Peyer's patch (tissue), 4 donors: ENCODE measurements around the gene PGA4. TPM values are rescaled to one million over a fixed set of nuclear protein-coding genes. Genes with fewer than 3 reads are reported as not detected.

ENCODE experiments used
- DNase-seq, 3 donors: peaks; one replicate each; pipeline ENCODE4 v3.0.0-alpha.2; 2017 to 2019
- H3K27ac ChIP-seq, 4 donors: fragments of 200-600 bp; sonication (generic); one replicate each; pipeline ENCODE4 v1.5.1; 2016 to 2019
- H3K27me3 ChIP-seq, 2 donors: fragments of 200-600 bp; sonication (generic); one replicate each; pipeline ENCODE4 v1.5.1; 2019
- H3K36me3 ChIP-seq, 3 donors: fragments of 200-600 bp; sonication (generic); one replicate each; pipeline ENCODE4 v1.5.1; 2016 to 2019
- H3K4me1 ChIP-seq, 4 donors: fragments of 200-600 bp; sonication (generic); one replicate each; pipeline ENCODE4 v1.5.1; 2016 to 2019
- H3K4me3 ChIP-seq, 4 donors: fragments of 200-600 bp; sonication (generic); 1 replicate in 3 of 4; 2 replicates in 1 of 4; pipeline ENCODE4 v1.5.1; 2016 to 2019; ENCODE audit warnings: mild to moderate bottlenecking in 1 of 4
- H3K9me3 ChIP-seq, 4 donors: fragments of 200-600 bp; sonication (generic); one replicate each; pipeline ENCODE4 v1.5.1; 2016 to 2019; ENCODE audit warnings: mild to moderate bottlenecking in 1 of 4
- POLR2A ChIP-seq, 2 donors: fragments of 450-650 bp; IDR thresholded peaks; one replicate each; pipeline ENCODE4 v1.5.1; 2017; ENCODE audit warnings: antibody characterized with exemption in 2 of 2, mild to moderate bottlenecking in 2 of 2, moderate library complexity in 2 of 2
- total RNA-seq, 4 donors: library from RNA; depleted of rRNA; stranded (reverse); fragments of >200 nt; gene quantifications; one replicate each; pipeline ENCODE4 v1.1.0, GENCODE V29; 2016
- TF ChIP-seq, protein P1 (sequence below), 6 experiments: fragments of 450-650 bp in 4 of 6; fragments of 200-600 bp in 2 of 6; sonication (generic) in 1 of 6; IDR thresholded peaks; one replicate each; pipeline ENCODE4 v1.5.1; 2017 to 2019; ENCODE audit warnings: antibody characterized with exemption in 6 of 6, mild to moderate bottlenecking in 3 of 6, moderate library complexity in 1 of 6

PGA4 gene
- total RNA-seq, 4 donors from 2014 or later, result not detected

DNA sequence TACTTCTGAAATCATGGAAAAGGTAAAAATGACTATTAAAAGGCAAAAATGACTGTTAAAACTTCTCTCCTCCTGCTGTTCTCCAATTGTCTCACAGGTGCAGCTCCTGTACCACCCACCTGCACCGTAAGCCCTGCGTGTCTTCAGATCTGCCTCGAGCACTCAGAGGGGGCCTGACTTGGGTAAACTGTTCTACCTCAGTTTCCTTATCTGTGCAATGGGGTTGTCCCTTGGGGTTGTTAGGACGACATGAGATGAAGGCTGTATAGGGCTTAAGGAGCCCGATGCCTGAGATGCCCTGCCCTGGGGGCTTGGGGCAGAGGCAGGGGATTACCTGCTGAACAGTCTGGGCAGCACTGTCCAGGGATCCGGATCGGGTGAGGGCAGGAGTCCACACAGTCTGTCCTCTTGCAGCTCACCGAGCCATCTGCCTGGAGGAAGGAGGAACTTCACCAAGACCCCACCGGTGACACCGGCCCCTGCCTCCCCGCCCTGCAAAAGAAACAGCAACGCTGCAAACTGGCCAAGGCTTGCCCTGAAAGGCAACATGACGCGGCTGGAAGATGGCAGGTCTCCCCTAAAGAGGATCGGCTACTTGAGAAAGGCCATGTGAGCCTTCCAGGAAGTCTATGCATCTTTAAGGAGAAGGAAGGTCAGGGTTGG lies 46.6 kb downstream of the PGA4 start:
- no peak for TF ChIP-seq POLR2A (IDR thresholded peaks at IDR 0.05)
- TF ChIP-seq, protein P1, sequence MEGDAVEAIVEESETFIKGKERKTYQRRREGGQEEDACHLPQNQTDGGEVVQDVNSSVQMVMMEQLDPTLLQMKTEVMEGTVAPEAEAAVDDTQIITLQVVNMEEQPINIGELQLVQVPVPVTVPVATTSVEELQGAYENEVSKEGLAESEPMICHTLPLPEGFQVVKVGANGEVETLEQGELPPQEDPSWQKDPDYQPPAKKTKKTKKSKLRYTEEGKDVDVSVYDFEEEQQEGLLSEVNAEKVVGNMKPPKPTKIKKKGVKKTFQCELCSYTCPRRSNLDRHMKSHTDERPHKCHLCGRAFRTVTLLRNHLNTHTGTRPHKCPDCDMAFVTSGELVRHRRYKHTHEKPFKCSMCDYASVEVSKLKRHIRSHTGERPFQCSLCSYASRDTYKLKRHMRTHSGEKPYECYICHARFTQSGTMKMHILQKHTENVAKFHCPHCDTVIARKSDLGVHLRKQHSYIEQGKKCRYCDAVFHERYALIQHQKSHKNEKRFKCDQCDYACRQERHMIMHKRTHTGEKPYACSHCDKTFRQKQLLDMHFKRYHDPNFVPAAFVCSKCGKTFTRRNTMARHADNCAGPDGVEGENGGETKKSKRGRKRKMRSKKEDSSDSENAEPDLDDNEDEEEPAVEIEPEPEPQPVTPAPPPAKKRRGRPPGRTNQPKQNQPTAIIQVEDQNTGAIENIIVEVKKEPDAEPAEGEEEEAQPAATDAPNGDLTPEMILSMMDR (IDR thresholded peaks at IDR 0.05), result no peak

DNA sequence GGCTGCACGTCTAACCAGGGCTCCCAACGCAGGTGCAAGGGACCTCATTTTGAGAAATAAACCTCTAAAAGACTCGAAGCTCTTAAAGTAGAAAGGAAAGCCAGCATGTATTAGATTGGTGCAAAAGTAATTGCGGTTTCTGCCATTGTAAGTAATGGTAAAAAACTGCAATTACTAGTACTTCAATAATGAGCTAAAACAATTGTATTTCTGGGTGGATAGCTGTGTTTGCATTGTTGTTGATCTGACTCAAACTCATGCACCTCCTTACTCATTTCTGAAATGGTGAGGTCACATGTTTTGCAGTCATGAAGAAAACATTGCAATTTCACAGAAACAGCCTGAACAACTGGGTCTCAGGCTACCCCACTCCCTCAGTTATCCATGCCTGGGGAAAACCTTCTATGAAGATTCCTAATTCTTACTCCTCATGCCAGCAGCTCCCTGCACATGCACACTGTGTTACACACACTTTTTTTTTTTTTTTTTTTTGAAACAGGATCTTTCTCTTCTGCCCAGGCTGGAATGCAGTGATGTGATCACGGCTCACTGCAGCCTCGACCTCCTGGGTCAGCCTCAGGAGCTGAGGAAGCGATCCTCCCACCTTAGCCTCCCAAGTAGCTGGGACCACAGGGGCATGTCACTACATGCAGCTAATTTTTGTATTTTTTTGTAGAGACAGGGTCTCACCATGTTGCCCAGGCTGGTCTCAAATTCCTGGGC lies 48.4 kb downstream of the PGA4 start:
- no peak overlapping the region for H3K4me3 ChIP-seq
- no peaks in the 10 kb centered on the region for H3K4me1 ChIP-seq
- H3K27ac ChIP-seq, result no peak overlapping the region
- TF ChIP-seq, protein P1 (IDR thresholded peaks at IDR 0.05), result no peak
- TF ChIP-seq POLR2A (IDR thresholded peaks at IDR 0.05), result no peak
- H3K9me3 ChIP-seq, result no peaks in the 10 kb centered on the region
- no peaks in the 10 kb centered on the region for H3K36me3 ChIP-seq
- DNase-seq, result no peak
- H3K27me3 ChIP-seq, result no peaks in the 10 kb centered on the region

More for the DNA sequence above, 46.6 kb downstream of the PGA4 start:
- Histone ChIP-seq H3K27ac (no peak overlapping the region), H3K9me3 (no peaks in the 10 kb centered on the region), H3K27me3 (no peaks in the 10 kb centered on the region), H3K36me3 (no peaks in the 10 kb centered on the region), H3K4me1 (no peaks in the 10 kb centered on the region), H3K4me3 (no peak overlapping the region)
- DNase-seq, result no peak

DNA sequence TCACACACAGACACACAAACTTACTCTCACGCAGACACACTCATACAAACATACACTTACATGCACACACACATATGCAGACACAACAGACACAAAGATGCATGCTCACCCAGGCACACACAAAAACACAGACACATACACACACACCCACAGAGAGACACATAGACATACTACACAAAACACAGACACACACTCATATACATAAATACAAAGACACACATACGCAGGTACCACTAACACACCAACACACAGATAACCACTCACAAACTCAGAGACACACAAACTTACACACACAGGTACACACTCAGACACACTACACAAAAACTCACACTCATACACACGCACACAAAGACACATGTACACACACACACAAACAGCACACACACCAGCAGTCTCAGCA lies 50.6 kb downstream of the PGA4 start:
- H3K4me3 ChIP-seq, result no peak overlapping the region
- no peaks in the 10 kb centered on the region for H3K36me3 ChIP-seq
- DNase-seq, result no peak
- H3K9me3 ChIP-seq, result no peaks in the 10 kb centered on the region
- H3K27ac ChIP-seq, result no peak overlapping the region
- no peaks in the 10 kb centered on the region for H3K4me1 ChIP-seq
- TF ChIP-seq, protein P1 (IDR thresholded peaks at IDR 0.05), result no peak
- no peak for TF ChIP-seq POLR2A (IDR thresholded peaks at IDR 0.05)
- H3K27me3 ChIP-seq, result no peaks in the 10 kb centered on the region

DNA sequence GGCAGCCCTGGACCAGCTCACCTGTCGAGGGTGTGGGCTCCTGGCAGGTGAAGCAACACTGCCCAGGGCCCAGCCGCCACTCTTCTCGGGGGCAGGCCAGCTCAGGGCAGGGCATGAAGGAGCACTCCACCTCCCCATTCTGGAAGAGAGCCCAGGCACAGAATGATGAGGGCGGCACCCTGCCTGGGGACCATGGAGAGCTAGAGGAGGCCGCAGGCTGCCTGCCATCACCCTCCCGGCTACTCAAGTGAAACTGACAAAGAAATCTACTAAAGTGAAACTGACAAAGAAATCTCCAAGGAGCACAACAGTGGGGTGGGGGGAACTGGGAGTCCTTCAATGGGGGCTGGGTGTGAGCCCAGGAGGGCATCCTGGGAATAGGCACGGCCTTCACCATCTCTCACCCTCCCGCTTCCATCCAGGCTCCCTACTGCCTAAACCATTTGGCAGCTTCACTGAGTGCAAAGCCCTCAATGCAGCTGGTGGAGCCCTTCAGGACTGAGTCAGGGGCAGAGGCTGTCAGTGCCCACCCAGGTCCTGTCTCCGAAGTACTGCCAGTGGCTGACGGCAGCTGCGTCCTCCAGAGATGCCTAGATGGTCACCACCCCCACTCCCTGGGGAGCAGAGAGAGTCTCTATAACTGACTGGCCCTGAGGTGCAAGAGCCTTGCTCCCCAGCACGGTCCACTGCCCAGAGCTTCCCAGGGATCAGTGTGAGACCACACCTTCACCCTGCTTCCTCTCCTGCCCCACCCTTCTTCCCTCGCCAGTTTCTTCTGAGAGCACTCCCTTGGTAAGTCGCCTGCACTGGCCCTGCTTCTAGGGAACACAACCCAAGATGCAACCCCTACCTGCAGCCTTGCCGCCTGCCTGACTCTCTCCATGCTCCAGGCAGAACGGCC lies 51.3 kb downstream of the PGA4 start:
- Histone ChIP-seq H3K27me3 (no peaks in the 10 kb centered on the region), H3K4me1 (no peaks in the 10 kb centered on the region), H3K27ac (no peak overlapping the region), H3K9me3 (no peaks in the 10 kb centered on the region), H3K4me3 (no peak overlapping the region), H3K36me3 (no peaks in the 10 kb centered on the region)
- no peak for DNase-seq
- TF ChIP-seq, protein P1 (IDR thresholded peaks at IDR 0.05), result no peak
- no peak for TF ChIP-seq POLR2A (IDR thresholded peaks at IDR 0.05)

DNA sequence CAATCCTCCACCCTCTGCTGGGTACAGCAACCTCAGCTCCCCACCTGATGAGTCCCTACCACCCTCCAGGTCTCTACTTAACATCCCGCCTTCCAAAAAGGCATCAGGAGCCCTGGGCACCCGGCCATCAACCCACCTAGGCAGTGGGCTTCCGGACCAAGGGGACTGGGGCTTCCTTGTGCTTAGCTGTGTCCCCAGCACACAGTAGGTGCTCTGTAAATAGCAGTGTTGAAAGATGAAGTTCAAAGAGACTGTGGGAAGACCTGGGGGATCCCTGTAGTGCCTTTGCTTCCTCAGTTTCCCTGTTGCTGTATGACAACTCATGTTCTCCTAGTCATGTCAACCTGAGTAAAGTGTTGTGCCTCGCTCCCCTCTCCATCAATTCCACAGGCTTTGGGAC lies 51.9 kb downstream of the PGA4 start:
- no peaks in the 10 kb centered on the region for H3K4me1 ChIP-seq
- no peak overlapping the region for H3K4me3 ChIP-seq
- no peaks in the 10 kb centered on the region for H3K9me3 ChIP-seq
- TF ChIP-seq, protein P1 (IDR thresholded peaks at IDR 0.05), result no peak
- TF ChIP-seq POLR2A (IDR thresholded peaks at IDR 0.05), result no peak
- no peak for DNase-seq
- H3K27ac ChIP-seq, result no peak overlapping the region
- no peaks in the 10 kb centered on the region for H3K27me3 ChIP-seq
- H3K36me3 ChIP-seq, result no peaks in the 10 kb centered on the region
